DMS114 treated with DMSO at 0.1 percent for 48 hours (cell line): ENCODE results near the gene CABCOCO1.

Source experiments
- DNase-seq: peaks from one replicate; lab custom pipeline; 2025; ENCODE audit not compliant: unreplicated experiment; lab: John Stamatoyannopoulos, UW

Gene CABCOCO1

GRCh38 chr10:61812920-61813319 is 150.2 kb downstream of the CABCOCO1 start:
- no peak for DNase-seq

DNA sequence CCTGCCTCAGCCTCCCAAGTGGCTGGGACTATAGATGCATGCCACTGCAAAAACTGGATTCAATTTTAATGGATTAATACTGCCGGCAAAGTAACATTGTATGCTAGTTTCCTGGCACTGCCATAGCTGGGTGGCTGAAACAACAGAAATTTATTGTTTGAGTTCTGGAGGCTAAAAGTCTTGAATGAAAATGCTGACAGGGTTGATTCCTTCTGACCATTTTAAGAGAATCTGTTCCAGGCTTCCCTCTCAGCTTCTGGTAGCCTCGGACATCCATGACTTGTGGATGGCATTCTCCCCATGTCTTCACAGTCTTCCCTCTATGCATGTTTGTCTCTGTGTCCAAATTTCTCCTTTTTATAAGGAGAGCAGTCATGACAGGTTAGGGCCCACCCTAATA is 151.4 kb downstream of the CABCOCO1 start:
- no peak for DNase-seq

- DNase-seq, result no peak
These were observed 152.8 kb downstream of the CABCOCO1 start for GRCh38 chr10:61815496-61815895.
